Lower leg skin (tissue), 3 donors: ENCODE data around the gene CCPG1.

Source experiments
- POLR2A ChIP-seq, 2 donors: fragments of 450-650 bp; IDR thresholded peaks; one replicate each; pipeline ENCODE4 v1.6.1; 2016 to 2017; ENCODE audit warnings: antibody characterized with exemption in 2 of 2, mild to moderate bottlenecking in 1 of 2, moderate library complexity in 1 of 2
- TF ChIP-seq, protein P1 (sequence below), 3 donors: fragments of 450-650 bp; IDR thresholded peaks; one replicate each; pipeline ENCODE4 v1.5.1; 2016; ENCODE audit warnings: antibody characterized with exemption in 3 of 3, mild to moderate bottlenecking in 3 of 3, moderate library complexity in 2 of 3

GRCh38 chr15:55362641-55363040 lies 45.5 kb downstream of the CCPG1 start:
- TF ChIP-seq, protein P1, sequence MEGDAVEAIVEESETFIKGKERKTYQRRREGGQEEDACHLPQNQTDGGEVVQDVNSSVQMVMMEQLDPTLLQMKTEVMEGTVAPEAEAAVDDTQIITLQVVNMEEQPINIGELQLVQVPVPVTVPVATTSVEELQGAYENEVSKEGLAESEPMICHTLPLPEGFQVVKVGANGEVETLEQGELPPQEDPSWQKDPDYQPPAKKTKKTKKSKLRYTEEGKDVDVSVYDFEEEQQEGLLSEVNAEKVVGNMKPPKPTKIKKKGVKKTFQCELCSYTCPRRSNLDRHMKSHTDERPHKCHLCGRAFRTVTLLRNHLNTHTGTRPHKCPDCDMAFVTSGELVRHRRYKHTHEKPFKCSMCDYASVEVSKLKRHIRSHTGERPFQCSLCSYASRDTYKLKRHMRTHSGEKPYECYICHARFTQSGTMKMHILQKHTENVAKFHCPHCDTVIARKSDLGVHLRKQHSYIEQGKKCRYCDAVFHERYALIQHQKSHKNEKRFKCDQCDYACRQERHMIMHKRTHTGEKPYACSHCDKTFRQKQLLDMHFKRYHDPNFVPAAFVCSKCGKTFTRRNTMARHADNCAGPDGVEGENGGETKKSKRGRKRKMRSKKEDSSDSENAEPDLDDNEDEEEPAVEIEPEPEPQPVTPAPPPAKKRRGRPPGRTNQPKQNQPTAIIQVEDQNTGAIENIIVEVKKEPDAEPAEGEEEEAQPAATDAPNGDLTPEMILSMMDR (IDR thresholded peaks at IDR 0.05) = no peak
- no peak for TF ChIP-seq POLR2A (IDR thresholded peaks at IDR 0.05)
